Uterus (tissue), 4 donors: ENCODE results near the gene CDCA4. TPM values are rescaled to one million over a fixed set of nuclear protein-coding genes. Genes with fewer than 3 reads are reported as not detected.
A peak's percentile ranks its signal among the peaks of the same experiment; 100 is the strongest.

Experiments
- DNase-seq, 2 donors: peaks; one replicate each; pipeline ENCODE4 v3.0.0-alpha.2; 2019 to 2020
- H3K27ac ChIP-seq, 2 donors: fragments of 200-600 bp; sonication (generic); 1 replicate in 1 of 2; 2 replicates in 1 of 2; pipeline ENCODE4 v1.5.1; 2016 to 2018
- H3K27me3 ChIP-seq, 2 donors: fragments of 200-600 bp; sonication (generic); one replicate each; pipeline ENCODE4 v1.5.1; 2018 to 2019; ENCODE audit warnings: control low read depth in 1 of 2
- H3K36me3 ChIP-seq, 2 donors: fragments of 200-600 bp; sonication (generic); one replicate each; pipeline ENCODE4 v1.5.1; 2019; ENCODE audit warnings: control low read depth in 1 of 2
- H3K4me1 ChIP-seq, 2 donors: fragments of 200-600 bp; sonication (generic); one replicate each; pipeline ENCODE4 v1.5.1; 2018 to 2019; ENCODE audit warnings: control low read depth in 1 of 2
- H3K4me3 ChIP-seq, 2 donors: fragments of 200-600 bp; sonication (generic); 1 replicate in 1 of 2; 2 replicates in 1 of 2; pipeline ENCODE4 v1.5.1; 2018 to 2019; ENCODE audit warnings: mild to moderate bottlenecking in 1 of 2
- H3K9me3 ChIP-seq, 2 donors: fragments of 200-600 bp; sonication (generic); one replicate each; pipeline ENCODE4 v1.5.1; 2019; ENCODE audit warnings: control low read depth in 1 of 2
- POLR2A ChIP-seq, 2 donors: fragments of 450-650 bp; IDR thresholded peaks; one replicate each; pipeline ENCODE4 v1.6.1; 2016; ENCODE audit warnings: antibody characterized with exemption in 2 of 2, mild to moderate bottlenecking in 1 of 2, moderate library complexity in 1 of 2
- intact Hi-C: fragments of 100-400 bp; cut with DNase I; formaldehyde crosslinking; loops from one replicate; pipeline ENCODE4 v1.15.1; 2023; ENCODE audit warnings: low total_unique reads
- total RNA-seq, 4 donors: library from RNA; depleted of rRNA in 3 of 4; stranded (reverse); fragments of >200 nt in 3 of 4; gene quantifications; one replicate each; pipeline versions ENCODE4 v1.1.0 to v1.2.4, GENCODE V29; 2014 to 2023
- TF ChIP-seq, protein P1 (sequence below), 4 experiments: fragments of 200-600 bp in 2 of 4; fragments of 450-650 bp in 2 of 4; sonication (generic) in 2 of 4; IDR thresholded peaks; one replicate each; pipeline ENCODE4 v1.5.1; 2016 to 2019; ENCODE audit warnings: antibody characterized with exemption in 4 of 4, mild to moderate bottlenecking in 2 of 4, moderate library complexity in 1 of 4
- donor health status: DM: yes; HTN: yes; CAD: no.

The CDCA4 gene
- total RNA-seq, result 10 to 100 TPM in 2 of 4 donors, 1 to 10 TPM in 2; 2.3 to 43.3 (median 10.3) TPM

DNA sequence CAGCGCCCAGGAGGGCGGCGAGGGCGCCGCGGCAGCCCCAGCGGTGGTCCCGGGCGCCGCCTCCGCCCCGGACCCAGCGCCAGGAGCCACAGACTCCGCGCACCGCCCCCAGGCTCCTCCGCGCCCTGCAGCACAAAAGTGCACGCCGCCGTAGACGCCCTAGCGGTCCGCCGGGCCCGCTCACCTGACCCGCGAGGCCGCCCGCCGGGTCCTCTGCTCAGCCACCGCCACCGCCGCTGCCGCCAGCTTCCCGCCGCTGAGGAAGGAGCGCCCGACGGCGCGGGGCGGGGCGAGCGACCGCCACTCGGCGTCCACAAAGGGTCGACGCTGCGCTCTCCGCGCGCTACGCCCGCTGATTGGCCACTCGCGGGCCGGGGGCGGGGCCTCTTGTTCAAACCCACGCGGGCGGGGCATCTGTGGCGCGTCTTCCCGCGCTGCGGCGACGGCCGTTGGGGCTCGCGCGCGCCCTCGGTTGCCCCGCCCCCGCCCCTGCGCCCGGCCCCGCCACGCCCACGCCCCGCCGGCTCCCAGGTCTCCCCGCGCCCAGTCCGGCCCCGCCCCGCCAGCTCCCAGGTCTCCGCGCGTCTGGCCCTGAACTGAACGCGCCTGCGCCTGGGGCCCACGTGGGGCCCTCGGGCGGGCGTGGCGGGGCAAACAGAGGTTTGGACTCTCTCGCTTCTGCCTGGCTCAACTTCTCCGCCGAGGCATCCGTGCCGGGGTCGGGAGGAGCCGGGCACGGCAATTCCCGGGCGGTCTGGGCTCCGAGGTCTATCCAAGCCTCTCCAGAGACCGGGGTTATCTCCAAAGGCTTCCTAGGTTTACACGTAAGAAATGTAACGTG, at the start of gene CDCA4:
CDCA4 (minus strand) TSS at position 269 of the 841 bp plus-strand sequence. CDS start 9,154 bp downstream, outside the sequence.
- TF ChIP-seq, protein P1, sequence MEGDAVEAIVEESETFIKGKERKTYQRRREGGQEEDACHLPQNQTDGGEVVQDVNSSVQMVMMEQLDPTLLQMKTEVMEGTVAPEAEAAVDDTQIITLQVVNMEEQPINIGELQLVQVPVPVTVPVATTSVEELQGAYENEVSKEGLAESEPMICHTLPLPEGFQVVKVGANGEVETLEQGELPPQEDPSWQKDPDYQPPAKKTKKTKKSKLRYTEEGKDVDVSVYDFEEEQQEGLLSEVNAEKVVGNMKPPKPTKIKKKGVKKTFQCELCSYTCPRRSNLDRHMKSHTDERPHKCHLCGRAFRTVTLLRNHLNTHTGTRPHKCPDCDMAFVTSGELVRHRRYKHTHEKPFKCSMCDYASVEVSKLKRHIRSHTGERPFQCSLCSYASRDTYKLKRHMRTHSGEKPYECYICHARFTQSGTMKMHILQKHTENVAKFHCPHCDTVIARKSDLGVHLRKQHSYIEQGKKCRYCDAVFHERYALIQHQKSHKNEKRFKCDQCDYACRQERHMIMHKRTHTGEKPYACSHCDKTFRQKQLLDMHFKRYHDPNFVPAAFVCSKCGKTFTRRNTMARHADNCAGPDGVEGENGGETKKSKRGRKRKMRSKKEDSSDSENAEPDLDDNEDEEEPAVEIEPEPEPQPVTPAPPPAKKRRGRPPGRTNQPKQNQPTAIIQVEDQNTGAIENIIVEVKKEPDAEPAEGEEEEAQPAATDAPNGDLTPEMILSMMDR (IDR thresholded peaks at IDR 0.05), result peak in 2 of 4 experiments; percentile 21 to 45
- TF ChIP-seq POLR2A (IDR thresholded peaks at IDR 0.05), result peak; percentile 73 to 81
- no peaks in the 10 kb centered on the region for H3K9me3 ChIP-seq
- peak within 1 kb of the TSS; percentile 74 to 82 for H3K27ac ChIP-seq
- H3K4me1 ChIP-seq, result peaks cover 0 to 12% of the 10 kb centered on the region in 2 donors
- peak; percentile 96 to 98 for DNase-seq
- no peaks in the 10 kb centered on the region for H3K36me3 ChIP-seq
- peak within 1 kb of the TSS; percentile 67 to 95 for H3K4me3 ChIP-seq
- H3K27me3 ChIP-seq, result no peaks in the 10 kb centered on the region
- intact Hi-C loops, result loop anchor here (5.0 kb wide), 1 partner anchor 44 kb away; the partner anchor contains the start of gene AHNAK2

DNA sequence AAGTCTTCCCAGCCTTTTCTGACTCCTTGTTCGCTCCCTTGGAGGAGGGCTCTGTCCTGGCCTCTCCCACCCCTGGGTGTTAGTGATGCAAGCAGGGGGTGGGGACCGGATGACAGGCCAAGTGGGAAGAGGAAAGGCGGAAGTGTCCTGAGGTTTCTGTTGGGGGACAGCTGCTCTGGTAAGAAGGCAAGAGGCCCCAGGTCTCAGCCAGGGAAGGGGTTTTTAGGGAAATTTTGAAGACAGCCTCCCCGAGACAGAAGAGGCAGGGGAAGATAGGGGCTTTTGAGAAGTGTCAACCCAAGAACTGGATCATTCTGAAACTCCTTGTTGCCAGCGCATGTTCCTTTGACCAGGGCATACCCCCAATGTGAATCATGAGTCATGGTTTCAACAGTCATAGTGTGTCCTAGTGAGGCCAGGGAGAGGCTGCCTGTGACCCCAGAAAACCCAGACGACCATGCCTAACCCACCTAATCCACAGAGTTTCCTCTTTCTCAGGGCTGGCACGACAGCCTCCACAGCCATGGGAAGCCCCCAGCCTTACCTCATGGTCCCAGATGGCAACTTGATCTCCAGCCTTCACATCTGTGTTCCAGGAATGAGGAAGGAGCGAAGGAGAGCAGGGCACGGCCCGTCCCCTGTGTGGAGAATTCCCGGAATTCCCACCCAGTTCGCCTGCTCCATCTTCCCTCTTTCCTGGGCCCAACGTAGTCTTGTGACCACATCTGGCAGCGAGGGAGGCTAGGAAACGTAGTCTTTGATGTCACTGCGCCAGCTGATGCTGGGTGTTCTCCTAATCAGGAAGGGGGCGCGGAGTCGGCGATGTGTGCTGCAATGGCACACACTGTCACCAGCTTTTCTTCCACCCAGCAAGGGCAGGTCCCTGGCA, 49.2 kb upstream of the CDCA4 start:
- Histone ChIP-seq H3K27me3 (peaks cover 3 to 32% of the 10 kb centered on the region in 2 donors), H3K9me3 (no peaks in the 10 kb centered on the region), H3K4me3 (no peak overlapping the region), H3K36me3 (no peaks in the 10 kb centered on the region), H3K4me1 (no peaks in the 10 kb centered on the region), H3K27ac (no peak overlapping the region)
- TF ChIP-seq POLR2A (IDR thresholded peaks at IDR 0.05), result no peak
- TF ChIP-seq, protein P1 (IDR thresholded peaks at IDR 0.05), result no peak
- DNase-seq, result no peak
- intact Hi-C loops, result no loop called here

DNA sequence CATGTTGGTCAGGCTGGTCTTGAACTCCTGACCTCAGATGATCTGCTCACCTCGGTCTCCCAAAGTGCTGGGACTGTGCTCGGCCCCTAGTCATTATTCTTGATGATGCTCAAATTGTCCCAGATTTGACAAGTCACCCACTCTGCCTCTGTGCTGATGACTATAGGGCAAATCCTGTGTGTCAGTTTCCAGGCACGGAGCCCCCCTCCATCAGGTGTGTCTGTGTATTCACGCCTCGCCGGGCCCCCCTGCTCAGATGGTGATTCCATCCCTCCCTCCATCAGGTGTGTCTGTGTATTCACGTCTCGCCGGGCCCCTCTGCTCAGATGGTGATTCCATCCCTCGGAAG, 48.6 kb upstream of the CDCA4 start:
- peaks cover under 1 to 30% of the 10 kb centered on the region in 2 donors for H3K27me3 ChIP-seq

DNA sequence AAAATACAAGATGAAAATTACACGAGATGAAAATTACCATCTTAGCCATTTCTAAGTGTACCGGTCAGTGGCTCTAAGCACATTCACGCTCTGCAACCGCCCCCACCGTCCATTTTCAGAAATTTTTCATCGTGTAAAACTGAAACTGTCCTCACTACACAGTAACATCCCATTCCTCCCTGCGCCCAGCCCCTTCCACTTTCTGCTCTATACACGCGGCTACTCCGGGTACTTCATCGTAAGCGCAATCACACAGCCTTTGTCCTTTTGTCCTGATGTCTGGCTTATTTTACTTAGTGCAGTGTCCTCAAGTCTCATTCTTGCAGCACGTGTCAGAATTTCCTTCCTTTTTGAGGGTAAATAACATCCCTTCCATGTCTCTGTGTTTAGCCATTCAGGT, 47.9 kb upstream of the CDCA4 start:
- H3K27ac ChIP-seq, result no peak overlapping the region
- H3K4me3 ChIP-seq, result no peak overlapping the region
- H3K36me3 ChIP-seq, result no peaks in the 10 kb centered on the region
- no peak for TF ChIP-seq POLR2A (IDR thresholded peaks at IDR 0.05)
- TF ChIP-seq, protein P1 (IDR thresholded peaks at IDR 0.05), result no peak
- intact Hi-C loops, result no loop called here
- DNase-seq, result no peak
- H3K4me1 ChIP-seq, result no peaks in the 10 kb centered on the region
- H3K9me3 ChIP-seq, result no peaks in the 10 kb centered on the region
- peaks cover 0 to 23% of the 10 kb centered on the region in 2 donors for H3K27me3 ChIP-seq

More for the DNA sequence above, 48.6 kb upstream of the CDCA4 start:
- Histone ChIP-seq H3K4me1 (no peaks in the 10 kb centered on the region), H3K4me3 (no peak overlapping the region), H3K36me3 (no peaks in the 10 kb centered on the region), H3K9me3 (no peaks in the 10 kb centered on the region), H3K27ac (no peak overlapping the region)
- TF ChIP-seq, protein P1 (IDR thresholded peaks at IDR 0.05), result no peak
- no peak for TF ChIP-seq POLR2A (IDR thresholded peaks at IDR 0.05)
- intact Hi-C loops, result no loop called here
- DNase-seq, result no peak
